Spinal cord (tissue), 10 donors: Measurements from ENCODE around the gene CTSD. TPM values are rescaled to one million over a fixed set of nuclear protein-coding genes. Genes with fewer than 3 reads are reported as not detected.

Experiments
- DNase-seq, 6 donors: peaks; one replicate each; pipeline versions ENCODE4 v3.0.0 to v3.0.0-alpha.2; 2013 to 2015; ENCODE audit warnings: low spot score in 6 of 6, low read depth in 4 of 6
- H3K27ac ChIP-seq: one replicate; pipeline ENCODE4 v1.5.1; 2013; ENCODE audit warnings: low read depth, low read length, control low read depth
- H3K27me3 ChIP-seq: one replicate; pipeline ENCODE4 v1.6.1; 2013; ENCODE audit warnings: low read length; ENCODE audit not compliant: control insufficient read depth, insufficient read depth
- H3K36me3 ChIP-seq: one replicate; pipeline ENCODE4 v1.6.1; 2013; ENCODE audit warnings: low read length; ENCODE audit not compliant: control insufficient read depth, insufficient read depth
- H3K4me1 ChIP-seq: one replicate; pipeline ENCODE4 v1.6.1; 2013; ENCODE audit warnings: low read length; ENCODE audit not compliant: control insufficient read depth, insufficient read depth
- H3K4me3 ChIP-seq: one replicate; pipeline ENCODE4 v1.5.1; 2013; ENCODE audit warnings: low read depth, low read length, control low read depth
- H3K9me3 ChIP-seq: one replicate; pipeline ENCODE4 v1.6.1; 2013; ENCODE audit warnings: low read length; ENCODE audit not compliant: control insufficient read depth, insufficient read depth
- WGBS: methylation state at CpG from one replicate; pipeline ENCODE4 v1.1.5; 2013; ENCODE audit warnings: missing lambda C conversion rate; ENCODE audit not compliant: insufficient coverage; 5-methylcytosine and 5-hydroxymethylcytosine counted together
- polyA plus RNA-seq, 2 donors: library from polyadenylated mRNA; unstranded; fragments of 120-200 nt; gene quantifications; one replicate each; pipeline ENCODE4 v1.2.1, GENCODE V29; 2013; ENCODE audit not compliant: insufficient read length in 2 of 2
- total RNA-seq, 2 donors: library from RNA; depleted of rRNA in 1 of 2; stranded (reverse); fragments of 120-200 nt in 1 of 2; fragments of >200 nt in 1 of 2; gene quantifications; one replicate each; pipeline versions ENCODE4 v1.2.3 to v1.2.4, GENCODE V29; 2013 to 2014
- donor health status: healthy.

Gene CTSD
- total and polyA plus RNA-seq, 4 donors, result 160 to 241 (median 195) TPM

GRCh38 chr11:1778141-1778911 lies 14.6 kb upstream of the CTSD start:
- Histone ChIP-seq H3K36me3 (no peaks in the 10 kb centered on the region), H3K4me1 (peaks cover 12% of the 10 kb centered on the region), H3K27me3 (no peaks in the 10 kb centered on the region), H3K27ac (no peak overlapping the region), H3K4me3 (no peak overlapping the region), H3K9me3 (no peaks in the 10 kb centered on the region)
- 87% methylated on average over 9 of the region's 14 CpGs for WGBS
- DNase-seq, result no peak

GRCh38 chr11:1777737-1778136 lies 14.0 kb upstream of the CTSD start:
- WGBS, result 69% methylated on average over 2 of the region's 2 CpGs
- DNase-seq, result no peak

GRCh38 chr11:1776944-1777715 lies 13.4 kb upstream of the CTSD start:
- Histone ChIP-seq H3K36me3 (no peaks in the 10 kb centered on the region), H3K4me1 (peaks cover 12% of the 10 kb centered on the region), H3K27me3 (no peaks in the 10 kb centered on the region), H3K4me3 (no peak overlapping the region), H3K27ac (no peak overlapping the region), H3K9me3 (no peaks in the 10 kb centered on the region)
- 88% methylated on average over 5 of the region's 5 CpGs for WGBS
- DNase-seq, result no peak

More at GRCh38 chr11:1777737-1778136, 14.0 kb upstream of the CTSD start:
- Histone ChIP-seq H3K4me3 (no peak overlapping the region), H3K36me3 (no peaks in the 10 kb centered on the region), H3K9me3 (no peaks in the 10 kb centered on the region), H3K27ac (no peak overlapping the region), H3K4me1 (peaks cover 12% of the 10 kb centered on the region), H3K27me3 (no peaks in the 10 kb centered on the region)

- H3K4me1 ChIP-seq, result peaks cover 8% of the 10 kb centered on the region
- DNase-seq, result no peak
- WGBS, result 87% methylated on average over 9 of the region's 11 CpGs
- H3K4me3 ChIP-seq, result no peak overlapping the region
- no peaks in the 10 kb centered on the region for H3K9me3 ChIP-seq
- H3K27me3 ChIP-seq, result no peaks in the 10 kb centered on the region
- H3K36me3 ChIP-seq, result no peaks in the 10 kb centered on the region
- no peak overlapping the region for H3K27ac ChIP-seq
Observed at GRCh38 chr11:1776331-1776851, 12.7 kb upstream of the CTSD start.

- H3K9me3 ChIP-seq, result no peaks in the 10 kb centered on the region
Observed at GRCh38 chr11:1774886-1775285, 11.2 kb upstream of the CTSD start.

GRCh38 chr11:1773994-1774550 lies 10.3 kb upstream of the CTSD start:
- no peaks in the 10 kb centered on the region for H3K9me3 ChIP-seq
- H3K27ac ChIP-seq, result no peak overlapping the region
- 90% methylated on average over 8 of the region's 11 CpGs for WGBS
- no peaks in the 10 kb centered on the region for H3K27me3 ChIP-seq
- no peak overlapping the region for H3K4me3 ChIP-seq
- H3K36me3 ChIP-seq, result no peaks in the 10 kb centered on the region
- H3K4me1 ChIP-seq, result no peaks in the 10 kb centered on the region
- no peak for DNase-seq

More at GRCh38 chr11:1774886-1775285, 11.2 kb upstream of the CTSD start:
- H3K27ac ChIP-seq, result no peak overlapping the region
- H3K27me3 ChIP-seq, result no peaks in the 10 kb centered on the region
- H3K36me3 ChIP-seq, result no peaks in the 10 kb centered on the region
- H3K4me3 ChIP-seq, result no peak overlapping the region
- WGBS, result 75% methylated on average over 11 of the region's 12 CpGs
- no peak for DNase-seq
- no peaks in the 10 kb centered on the region for H3K4me1 ChIP-seq

- H3K9me3 ChIP-seq, result no peaks in the 10 kb centered on the region
- WGBS, result 76% methylated on average over 9 of the region's 10 CpGs
- H3K27me3 ChIP-seq, result no peaks in the 10 kb centered on the region
- H3K4me1 ChIP-seq, result no peaks in the 10 kb centered on the region
- no peak overlapping the region for H3K27ac ChIP-seq
- no peak overlapping the region for H3K4me3 ChIP-seq
- DNase-seq, result no peak
- no peaks in the 10 kb centered on the region for H3K36me3 ChIP-seq
Observed at GRCh38 chr11:1773131-1773993, 9.6 kb upstream of the CTSD start.

- 22% methylated on average over 6 of the region's 15 CpGs for WGBS
- DNase-seq, result no peak
- Histone ChIP-seq H3K27me3 (no peaks in the 10 kb centered on the region), H3K36me3 (no peaks in the 10 kb centered on the region), H3K4me3 (no peak overlapping the region), H3K4me1 (no peaks in the 10 kb centered on the region), H3K9me3 (no peaks in the 10 kb centered on the region), H3K27ac (no peak overlapping the region)
Observed at GRCh38 chr11:1772270-1773130, 8.8 kb upstream of the CTSD start.
